MV-4-11 (cell line): Measurements from ENCODE around the gene MVB12B.

Experiments used
- DNase-seq: peaks from one replicate; lab custom pipeline; 2025; lab: John Stamatoyannopoulos, UW

Gene MVB12B

GRCh38 chr9:126494746-126495145 is 168.1 kb downstream of the MVB12B start:
- no peak for DNase-seq

DNA sequence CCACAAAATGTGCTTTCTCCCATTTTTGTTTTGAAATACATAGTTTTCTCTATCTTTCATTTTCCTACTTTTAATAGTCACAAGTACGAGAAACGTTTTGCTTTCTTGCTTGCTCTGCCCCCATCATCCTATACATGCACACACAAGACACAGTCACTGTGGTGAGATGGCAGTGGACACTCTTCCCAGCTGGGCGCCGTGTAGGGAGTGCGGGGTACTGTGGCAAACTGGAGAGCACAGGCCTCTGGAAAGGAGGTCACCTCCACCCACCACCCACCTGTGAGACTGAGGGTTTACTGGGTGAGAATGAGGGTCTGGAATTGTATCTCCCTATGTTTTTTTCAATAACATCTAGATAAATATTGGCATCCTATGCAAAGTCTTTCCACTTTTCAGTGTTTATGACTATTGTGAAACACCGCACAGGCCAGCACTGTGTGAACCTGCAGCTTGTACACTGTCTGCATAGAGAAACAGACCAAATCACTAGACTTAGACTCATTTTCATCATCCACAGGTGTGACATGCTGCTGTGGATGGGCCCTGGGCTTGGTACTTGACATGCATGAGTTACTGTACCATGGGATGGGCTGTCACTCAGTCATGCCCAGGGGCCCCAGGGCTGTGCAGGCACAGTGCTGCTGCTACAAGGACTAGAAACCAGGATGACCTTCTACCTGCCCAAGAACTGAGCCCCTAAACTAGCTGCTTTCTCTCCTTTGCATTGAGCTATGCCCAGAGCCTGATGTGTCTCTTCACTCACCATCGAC is 169.0 kb downstream of the MVB12B start:
- no peak for DNase-seq

DNA sequence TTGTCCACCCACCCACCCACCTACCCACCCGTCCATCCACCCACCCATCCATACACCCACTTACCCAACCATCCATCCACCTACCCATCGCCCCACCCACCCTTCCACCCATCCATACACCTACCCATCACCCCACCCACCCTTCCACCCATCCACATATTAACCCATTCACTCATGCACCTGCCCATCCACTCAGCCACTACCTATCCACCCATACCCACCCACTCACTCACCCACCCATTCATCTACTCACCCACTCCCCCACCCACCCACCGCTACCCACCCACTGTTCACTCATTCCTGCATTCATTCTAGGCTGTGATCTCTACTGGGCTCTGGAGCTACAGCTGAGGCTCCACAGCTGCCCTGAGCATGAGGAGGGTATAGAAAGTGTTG is 169.6 kb downstream of the MVB12B start:
- DNase-seq, result no peak

GRCh38 chr9:126496781-126497659 is 170.4 kb downstream of the MVB12B start:
- DNase-seq, result no peak

GRCh38 chr9:126497660-126498275 is 171.1 kb downstream of the MVB12B start:
- DNase-seq, result peak; percentile 27

DNA sequence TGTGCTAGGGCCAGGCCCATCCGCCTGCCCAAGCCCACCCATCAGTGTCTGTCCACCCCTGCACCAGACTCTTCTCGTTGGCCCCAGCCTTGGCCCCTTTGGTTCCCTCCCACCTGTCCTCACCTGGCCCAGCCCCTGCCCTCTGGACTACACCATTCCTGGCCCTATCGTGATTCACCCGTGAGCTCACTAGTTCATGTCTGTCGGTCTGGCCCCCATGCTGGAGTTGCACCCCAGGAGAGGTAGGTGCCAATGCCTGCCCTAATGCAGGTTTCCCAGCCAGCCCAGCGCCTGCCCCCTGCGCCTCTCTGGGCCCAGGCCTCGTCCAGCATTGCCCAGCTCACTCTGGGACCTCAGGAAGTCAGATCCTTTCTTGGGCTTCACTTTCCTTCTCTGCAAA is 171.7 kb downstream of the MVB12B start:
- DNase-seq, result no peak

DNA sequence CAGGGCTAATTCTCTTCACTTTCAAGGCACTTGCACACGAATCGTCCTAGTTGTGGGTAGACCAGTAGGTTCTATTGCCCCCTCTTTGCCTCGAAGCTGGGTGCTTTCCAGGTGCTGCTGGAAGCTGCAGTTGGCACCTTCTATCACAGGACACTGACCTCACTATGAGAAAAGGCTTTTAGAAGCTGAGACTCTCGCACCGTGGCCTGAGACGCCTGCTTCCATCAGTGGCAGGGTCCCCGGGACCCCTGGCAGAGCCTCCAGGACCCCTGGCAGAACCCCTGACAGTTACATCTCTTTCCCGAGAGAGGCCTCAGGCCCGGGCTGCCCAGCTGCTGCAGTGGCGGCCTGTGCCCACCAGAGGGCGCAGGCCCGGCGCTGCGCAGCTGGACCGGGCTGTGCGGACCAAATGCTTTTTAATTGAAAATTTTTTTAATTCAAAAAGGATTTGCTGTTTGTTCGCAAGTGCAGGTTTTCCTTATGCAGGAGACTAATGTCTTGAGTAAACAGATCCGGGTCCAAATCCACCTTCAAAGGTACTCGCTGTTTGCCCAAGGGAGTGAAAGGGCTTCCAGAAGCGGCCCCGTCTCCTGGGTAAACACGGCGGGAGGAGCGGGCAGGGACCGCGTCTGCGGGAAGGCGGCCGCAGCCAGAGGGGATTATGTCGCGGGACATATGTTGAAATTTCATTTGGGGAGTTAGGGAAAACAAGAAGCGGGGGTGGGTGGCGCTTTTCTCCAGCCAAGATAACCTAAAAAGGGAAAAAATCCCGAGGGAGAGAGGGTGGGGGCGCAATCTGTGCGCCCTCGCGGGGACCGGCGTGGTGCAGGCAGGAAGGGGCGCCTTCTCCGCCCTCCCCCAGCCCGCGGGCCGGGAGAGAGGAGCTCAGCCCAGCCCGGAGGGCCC is 172.6 kb downstream of the MVB12B start:
- DNase-seq, result peak; percentile 1

- DNase-seq, result no peak
These were observed 173.4 kb downstream of the MVB12B start for GRCh38 chr9:126499911-126500599.

GRCh38 chr9:126500600-126501382 is 174.2 kb downstream of the MVB12B start:
- DNase-seq, result peak; percentile 24

DNA sequence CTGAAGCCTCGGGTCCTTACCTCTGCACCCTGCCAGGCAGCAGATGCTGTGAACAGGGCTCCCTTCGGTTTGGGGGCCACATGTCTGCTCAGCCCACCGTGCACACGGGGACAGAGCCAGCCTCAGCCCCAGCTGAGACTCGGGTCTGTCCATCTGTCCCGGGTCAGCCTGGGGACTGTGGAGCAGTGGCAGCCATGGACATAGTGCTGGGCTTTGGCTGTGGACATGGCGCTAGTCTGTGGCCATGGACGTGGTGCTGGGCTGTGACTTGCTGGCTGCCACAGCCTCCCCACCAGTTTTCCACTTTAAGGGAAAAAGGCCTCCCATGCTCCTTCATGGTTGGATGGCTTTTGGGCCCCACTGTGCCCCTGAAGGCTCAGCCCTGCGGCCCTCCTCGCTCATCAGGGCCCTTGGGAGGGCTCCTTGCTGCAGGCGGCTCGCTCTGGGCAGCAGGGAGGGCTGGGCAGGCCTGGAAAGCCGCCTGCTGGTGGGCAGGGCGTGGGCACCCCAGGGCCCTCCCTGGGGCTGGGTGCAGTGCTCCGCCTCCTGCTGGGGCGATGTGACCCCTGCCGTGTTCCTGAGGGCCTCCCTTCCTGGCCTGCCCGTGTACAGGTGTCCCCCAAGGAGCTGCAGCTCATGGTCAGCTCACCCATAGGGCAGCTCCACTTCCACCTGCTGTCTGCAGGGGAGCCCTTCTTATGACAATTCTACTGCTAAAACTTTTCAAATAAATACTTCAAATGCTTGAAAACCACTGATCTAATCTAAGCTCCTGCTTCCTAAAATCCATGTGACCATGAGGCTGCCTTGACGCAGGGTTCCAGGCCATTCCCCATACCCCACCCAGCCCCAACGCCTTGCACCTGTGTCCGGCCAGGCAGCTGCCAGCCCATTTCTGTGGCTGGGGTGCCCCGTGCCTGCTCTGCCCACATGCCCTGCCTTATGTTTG is 175.0 kb downstream of the MVB12B start:
- no peak for DNase-seq

DNA sequence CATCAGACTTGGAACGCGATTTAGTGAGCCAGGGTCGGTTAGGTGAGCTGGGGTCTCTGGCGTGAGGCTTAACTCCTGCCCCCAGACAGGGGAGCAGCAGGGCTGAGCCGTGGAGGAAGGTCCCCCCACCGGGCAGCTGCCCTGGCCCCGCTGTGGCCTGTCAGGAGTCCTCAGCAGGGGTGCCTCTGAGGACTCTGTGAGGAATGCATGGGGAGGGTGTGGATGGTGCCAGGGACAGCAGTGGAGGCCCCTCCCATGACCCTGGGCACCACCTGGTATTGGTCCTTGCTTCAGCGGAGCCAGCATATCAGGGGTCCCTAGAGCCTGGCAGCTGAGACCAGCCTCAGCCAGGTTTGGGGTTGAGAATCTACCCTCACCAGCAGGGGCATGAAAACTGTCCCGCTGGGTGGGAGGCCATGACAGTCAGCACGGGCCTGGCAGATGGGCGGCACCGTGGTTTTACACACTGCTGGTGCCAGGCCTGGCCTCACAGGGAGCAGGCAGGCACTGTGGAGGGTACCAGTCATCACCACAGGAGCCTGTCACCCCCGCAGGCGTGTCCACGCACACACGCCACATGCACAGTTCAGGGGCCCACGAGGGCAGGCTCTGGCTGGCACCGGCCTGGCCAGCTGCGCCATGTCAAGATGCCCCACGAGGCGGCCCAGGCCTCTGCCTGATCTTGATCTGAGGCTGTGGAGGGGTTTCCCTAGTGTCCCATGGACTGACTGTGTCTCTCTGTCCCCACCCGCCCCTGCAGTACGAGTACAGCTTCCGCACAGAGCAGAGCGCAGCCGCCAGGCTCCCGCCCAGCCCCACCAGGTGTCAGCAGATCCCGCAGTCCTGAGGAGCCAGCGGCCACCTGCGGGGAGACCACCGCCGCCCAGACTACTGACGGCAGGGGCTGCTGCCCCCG is 176.0 kb downstream of the MVB12B start:
- no peak for DNase-seq

DNA sequence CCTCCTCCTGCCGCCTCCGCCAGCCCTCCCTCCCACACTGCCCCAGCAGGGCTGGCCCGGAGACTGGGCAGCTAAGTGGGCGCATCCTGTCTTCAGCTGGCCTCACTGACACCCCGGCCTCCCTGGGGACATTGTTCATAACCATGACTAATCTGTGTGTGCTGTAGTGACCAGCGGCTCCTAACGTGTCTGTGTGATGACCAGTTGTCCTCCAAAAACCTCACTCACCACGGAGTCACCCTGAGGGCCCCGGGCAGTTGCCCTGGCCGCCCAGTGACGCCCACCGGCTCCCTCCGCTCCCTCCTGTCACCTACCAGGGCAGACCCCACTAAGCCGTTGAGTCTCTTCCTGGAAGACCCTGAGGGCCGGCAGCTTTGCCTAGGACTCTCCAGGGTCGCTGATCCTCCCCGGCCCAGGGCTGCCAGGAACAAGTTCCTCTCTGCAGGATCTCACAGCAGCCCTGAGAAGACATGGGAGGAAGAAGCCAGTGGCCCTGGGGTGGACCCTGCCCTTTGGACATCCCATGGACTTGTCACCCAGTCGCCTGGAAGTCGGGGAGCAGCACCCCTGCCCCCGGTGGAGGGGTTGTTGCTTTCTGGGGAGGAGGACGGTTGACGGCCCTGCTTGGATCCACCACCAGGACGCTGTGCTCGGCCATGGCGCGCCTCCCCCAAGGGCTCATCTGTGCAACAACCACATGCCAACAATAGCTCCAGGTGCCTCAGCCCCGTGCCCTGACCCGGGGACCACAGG is 176.9 kb downstream of the MVB12B start:
- DNase-seq, result no peak

DNA sequence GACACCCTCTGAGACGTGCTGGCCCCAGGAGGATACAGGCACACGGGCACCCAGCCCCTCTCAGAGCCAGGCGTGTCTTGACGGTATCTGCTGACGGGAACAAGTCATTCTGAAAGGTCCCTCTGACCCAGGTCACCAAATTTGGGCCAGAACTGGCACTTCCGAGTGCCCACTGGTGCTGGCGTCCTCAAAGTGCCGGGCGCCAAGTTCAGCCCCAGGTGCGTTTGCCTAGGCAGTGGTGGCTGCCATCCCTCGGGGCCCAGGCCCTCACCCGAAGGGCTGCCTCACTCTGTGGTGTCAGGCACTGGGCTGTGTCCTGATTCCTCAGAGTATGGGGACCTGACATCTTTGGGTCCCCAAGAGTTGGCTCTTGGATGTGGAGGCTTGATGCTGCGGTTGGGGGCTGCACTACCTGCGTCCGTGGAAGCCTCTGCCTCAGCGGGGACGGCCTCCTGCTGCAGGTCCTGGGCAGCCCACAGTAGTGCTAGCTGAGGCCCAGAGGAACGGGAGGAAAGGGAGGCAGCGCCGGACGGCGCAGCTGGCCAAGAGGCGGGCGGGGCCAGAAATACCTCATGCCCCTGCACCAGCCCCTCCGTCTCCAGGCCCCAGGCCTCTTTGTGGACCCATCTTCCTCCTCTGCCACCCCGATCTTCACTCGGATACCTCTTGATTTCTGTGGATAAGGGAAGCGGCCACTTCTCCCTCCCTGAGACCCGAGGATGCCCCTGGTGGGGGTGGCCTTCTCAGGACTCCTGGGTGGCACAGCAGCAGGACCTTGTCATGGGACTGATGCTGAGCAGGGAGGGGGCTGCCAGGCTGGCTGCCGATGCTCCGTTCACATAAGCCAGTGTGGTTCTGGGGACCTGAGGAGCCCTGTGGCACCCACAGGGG is 177.7 kb downstream of the MVB12B start:
- DNase-seq, result no peak

DNA sequence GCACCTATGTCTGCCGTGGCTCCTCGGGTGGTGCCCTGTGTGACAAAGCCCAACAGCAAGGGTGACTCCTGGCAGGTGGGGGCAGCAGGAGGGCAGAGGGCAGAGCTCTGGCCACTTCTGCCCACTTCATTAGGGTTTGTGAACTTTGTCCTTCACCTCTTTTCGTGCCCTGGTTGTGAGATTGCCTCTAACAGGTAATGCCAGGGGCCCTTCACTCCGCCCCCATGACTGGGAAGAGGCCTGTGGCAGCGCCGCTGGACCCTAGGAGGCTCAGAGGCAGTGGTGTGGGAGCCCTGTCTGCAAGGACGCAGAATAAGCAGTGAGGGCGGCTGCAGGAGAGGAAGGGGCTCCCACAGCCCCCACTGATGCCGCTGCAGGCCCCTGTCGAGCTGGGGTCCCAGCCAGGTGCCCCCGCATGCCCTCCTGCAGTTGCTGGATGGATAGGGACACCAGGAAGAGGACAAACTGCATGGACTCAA is 178.4 kb downstream of the MVB12B start:
- no peak for DNase-seq

DNA sequence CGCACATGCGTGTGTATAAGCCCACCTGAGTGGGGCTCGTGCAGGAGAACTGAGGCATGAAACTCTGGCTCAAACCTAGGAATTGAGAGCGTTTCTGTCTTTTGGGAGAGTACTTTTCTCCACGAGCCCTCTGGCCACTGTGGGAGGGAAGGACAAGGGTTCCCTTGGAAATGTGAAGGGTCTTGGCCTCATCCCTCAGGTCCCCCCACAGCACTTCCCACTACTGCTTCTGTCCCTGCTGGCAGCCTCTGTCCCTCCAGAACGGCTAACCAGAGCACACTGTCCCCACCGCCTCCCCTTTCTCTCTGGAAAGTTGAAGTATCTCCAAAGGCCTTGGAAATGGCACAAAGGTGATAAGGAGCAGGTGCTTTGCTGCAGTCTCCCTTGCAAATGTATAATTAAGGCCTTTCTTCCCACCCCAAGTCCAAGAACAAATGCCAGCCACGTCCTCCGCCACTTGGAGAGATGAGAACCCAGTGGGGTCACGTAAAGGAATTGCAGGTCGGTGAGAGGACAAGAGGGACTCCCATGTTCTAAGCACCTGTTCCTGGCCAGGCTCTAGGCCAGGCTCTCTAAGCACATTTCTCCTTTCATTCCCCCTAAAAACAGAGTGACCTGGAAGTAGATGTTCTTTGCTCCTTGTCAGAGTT is 179.2 kb downstream of the MVB12B start:
- DNase-seq, result no peak
